Stimulated activated CD8-positive, alpha-beta memory T cell treated with anti-CD3 and anti-CD28 coated beads, Interleukin-2, amount 100 ng/mL, for 48 hours (primary cell): ENCODE data around the gene ITGB6.
"Not testable (repeated sequence)": the region's sequence is repeated elsewhere in the genome, so short reads cannot be mapped to it uniquely, and the experiment has no call there.

Source experiments
- DNase-seq, 2 donors: peaks; one replicate each; pipeline ENCODE4 v3.0.0-alpha.2; 2020; ENCODE audit warnings: low read depth in 2 of 2

The ITGB6 gene

DNA sequence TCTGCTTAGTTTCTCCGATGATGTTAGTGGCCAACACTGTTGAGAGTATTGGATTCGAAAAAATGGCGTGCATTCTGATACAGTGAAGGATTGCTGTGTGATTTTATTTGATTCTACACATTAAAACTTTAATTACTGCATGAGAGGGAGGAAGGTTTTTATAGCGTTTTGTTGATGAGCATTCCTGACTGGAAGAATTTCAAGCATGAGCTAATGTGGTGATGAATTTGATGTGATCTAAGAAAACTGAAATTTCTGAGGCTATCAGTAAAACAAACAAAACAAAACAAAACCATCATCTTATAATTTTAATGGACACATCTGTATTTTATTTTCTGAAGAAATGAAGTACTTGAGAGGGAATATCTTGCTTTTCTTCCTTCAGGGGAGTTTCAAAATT, 59.6 kb downstream of the ITGB6 start:
- no peak for DNase-seq

DNA sequence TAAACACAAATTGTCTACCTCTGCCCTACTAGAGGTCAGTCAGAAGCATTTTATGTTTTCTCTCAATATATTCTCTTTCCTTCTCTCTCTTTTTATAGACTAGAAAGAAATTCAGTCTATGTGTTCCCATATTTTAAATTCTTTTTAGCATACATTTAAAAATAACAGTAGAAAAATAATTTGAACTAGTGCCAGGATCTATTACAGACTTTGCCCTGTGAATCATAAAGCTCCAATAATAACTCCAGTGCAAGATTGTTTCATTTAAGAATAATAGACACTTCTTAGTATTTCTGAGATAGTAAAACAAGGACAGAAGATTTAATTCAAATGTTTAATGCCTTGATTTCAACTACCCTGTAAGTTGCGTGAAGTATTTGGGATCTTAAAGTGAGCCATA, 60.1 kb downstream of the ITGB6 start:
- no peak for DNase-seq

DNA sequence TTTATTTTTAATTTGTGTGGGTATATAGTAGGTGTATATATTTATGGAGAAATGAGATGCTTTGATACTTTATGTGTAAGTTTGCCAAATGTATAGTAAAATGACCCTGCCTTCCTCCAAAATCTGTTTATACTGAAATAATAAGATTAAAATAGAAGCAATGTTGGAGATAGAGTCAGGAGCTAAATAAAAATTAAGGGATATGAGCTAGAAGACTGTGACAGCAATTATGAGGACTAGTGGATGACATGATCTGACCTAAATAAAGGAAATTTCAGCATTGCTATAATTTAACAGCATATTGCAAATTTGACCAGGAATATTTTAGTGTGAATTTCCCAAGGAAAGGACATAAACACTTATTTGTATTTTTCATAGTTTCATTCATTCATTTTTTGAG, 60.7 kb downstream of the ITGB6 start:
- no peak for DNase-seq

DNA sequence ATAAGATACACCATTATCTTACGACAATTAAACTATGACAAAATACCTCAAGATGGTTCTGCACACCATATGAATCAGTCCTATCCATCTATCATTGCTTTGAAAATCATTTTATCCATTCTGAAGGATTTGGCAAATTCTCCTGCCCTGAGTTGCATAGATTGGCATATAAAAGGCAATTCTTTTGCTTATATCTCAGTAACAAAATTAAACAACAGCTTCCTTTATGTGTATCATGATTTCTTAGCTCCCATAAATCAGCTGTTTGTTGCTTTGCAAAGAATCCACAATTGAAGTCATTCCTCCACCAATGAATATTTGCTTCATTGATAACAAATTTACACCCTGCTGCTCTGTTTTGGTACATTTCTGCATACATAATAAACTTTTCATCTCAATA, 61.7 kb downstream of the ITGB6 start:
- DNase-seq = no peak

DNA sequence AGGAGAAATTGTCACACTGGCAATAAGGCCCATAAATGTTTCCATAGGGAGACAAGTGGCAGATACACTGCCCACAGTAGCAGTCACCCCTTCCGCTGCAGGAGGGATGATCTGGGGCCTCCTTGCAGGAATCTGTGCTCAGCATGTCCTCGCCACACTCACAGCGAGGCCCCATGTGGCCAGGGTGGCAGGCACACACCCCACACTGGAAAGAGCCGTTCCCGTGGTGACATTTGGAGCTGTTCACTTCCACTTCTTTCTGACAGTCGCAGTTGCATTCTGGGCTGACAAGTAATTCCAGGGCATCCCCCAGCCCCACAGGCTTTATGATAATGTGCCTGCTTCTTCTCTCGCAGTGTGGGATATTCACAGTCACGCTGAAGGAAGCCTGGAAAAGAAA, 62.6 kb downstream of the ITGB6 start:
- DNase-seq = no peak

DNA sequence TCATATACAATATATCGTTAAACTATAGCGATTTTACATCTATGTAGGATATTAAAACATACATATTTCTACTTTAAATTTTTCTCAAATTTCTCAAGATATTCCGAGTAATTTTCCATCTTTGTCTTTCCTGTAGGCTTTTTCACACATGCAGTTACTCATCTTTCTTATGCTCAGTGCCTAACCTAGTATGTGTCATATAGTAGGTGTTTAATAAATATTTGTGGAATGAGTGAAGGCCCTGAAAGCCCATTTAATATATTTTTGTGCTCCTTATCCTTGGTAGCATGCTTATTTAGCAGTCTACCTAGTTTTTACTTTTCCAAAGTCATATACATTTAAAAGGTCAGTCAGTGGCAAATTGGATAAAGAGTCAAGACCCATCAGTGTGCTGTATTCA, 67.3 kb downstream of the ITGB6 start:
- no peak for DNase-seq

DNA sequence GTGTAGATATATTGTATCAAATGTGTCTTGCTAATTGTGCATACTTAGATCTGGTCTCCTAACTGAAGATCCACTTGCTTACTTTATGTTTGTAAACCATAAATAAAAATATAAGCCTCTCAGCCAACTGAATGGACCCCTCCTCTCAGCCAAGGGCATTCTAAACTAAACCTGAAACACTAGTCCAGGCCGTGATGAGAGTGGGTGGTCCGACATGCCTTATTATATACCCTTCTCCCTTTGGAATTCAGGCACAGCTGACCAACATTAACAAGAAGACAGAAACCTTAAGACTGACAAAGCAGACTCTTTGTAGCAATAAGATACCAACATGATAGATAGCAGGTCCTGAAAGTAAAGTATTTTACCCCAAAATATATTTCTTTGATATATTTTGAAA, 73.3 kb downstream of the ITGB6 start:
- no peak for DNase-seq

DNA sequence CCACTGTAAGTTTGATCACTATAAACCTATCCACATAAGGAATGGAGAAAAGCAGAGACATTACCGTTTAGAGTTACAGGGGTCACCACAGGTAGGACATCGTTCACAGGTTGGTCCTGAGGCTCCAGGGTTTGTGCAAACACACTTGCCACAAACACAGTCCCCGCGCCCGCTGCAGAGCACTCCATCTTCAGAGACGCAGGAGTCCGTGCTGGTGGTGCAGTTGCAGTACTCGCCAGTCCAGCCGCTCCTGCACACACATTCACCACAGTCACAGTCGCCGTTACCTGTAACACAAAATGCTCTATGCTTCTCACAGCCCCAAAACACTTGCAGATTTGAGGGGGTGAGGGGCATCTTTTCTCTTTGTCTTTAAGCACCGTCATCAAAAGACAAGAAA, 73.8 kb downstream of the ITGB6 start:
- no peak for DNase-seq

DNA sequence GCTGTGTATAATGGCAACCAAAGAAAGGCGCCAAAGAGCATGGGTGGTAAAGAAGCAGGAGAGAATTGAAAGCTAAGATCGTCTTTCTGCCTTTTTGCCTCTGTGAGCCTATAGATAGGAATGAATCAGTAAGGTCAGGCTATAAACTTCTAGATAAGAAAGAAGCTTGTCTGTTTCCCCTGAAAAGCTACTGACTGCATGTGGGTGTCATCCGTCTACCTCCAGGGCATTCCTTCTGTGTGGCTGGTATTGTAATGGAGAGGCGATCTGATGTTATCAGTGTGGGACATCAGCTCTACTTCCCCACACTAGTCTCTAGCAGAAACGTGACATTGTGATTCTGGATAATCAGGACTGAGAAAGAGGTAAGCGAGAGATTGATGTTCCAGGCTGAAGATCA, 74.2 kb downstream of the ITGB6 start:
- DNase-seq = no peak

DNA sequence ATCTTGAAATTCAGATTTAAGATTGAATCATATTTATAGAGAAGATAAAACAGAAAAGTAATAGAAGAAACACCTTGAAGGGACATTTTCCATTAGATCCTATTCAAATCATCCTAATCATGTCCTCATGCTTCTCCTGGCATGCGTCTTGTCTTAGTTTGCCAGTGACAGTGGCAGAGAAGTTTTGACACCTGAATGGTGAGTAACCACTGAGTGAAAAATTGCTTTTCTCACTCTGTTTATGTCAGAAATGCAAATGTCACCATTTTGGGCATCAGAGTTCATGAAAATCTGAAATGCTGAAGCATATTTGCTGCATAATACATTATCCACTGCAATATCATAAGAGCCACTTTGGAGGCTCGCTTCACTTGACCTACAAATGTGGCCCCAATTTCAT, 74.7 kb downstream of the ITGB6 start:
- DNase-seq = no peak

DNA sequence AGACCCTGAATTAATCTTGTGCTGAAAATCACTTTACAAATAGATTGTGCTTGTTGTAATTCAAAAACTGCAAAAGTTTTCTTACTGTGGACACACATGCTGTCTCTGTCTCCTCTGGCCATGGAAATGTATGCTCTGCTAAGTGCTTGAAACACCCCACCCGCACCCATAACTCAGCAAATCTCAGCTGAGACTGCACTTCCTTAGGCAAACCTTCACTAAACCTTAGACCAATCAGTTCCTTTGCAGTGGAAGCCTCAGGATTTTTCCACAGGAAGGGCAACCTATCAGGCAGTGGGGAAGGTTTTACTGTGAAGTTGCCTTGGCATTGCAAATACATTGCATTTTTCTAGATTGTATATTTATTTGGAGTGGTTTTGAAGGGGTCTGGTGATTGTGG, 75.5 kb downstream of the ITGB6 start:
- DNase-seq = no peak

DNA sequence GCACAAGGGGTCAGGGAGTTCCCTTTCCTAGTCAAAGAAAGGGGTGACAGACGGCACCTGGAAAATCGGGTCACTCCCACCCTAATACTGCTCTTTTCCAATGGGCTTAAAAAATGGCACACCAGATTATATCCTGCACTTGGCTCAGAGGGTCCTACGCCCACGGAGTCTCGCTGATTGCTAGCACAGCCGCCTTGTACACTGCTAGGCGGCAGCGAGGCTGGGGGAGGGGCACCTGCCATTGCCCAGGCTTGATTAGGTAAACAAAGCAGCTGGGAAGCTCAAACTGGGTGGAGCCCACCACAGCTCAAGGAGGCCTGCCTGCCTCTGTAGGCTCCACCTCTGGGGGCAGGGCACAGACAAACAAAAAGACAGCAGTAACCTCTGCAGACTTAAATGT, 85.4 kb downstream of the ITGB6 start:
- not testable (repeated sequence) for DNase-seq

DNA sequence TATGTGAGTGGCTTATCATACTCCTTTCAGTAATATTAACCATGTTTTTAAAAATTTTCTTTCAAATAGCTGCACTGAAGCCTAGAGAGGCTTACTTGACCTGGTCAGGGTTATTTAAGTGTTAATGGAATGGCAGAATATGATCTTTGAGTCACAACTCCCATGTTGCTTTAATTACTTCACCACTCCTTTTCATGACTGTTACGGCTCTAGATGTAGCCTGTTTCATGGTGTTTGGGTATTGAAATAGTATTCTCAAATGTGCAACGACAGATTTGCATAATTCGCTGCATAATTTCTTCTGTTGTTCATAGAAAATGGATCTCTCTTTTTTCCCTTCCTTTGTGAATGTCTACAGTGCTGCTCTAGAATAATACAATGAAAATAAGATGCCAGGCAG, 86.1 kb downstream of the ITGB6 start:
- DNase-seq = no peak

DNA sequence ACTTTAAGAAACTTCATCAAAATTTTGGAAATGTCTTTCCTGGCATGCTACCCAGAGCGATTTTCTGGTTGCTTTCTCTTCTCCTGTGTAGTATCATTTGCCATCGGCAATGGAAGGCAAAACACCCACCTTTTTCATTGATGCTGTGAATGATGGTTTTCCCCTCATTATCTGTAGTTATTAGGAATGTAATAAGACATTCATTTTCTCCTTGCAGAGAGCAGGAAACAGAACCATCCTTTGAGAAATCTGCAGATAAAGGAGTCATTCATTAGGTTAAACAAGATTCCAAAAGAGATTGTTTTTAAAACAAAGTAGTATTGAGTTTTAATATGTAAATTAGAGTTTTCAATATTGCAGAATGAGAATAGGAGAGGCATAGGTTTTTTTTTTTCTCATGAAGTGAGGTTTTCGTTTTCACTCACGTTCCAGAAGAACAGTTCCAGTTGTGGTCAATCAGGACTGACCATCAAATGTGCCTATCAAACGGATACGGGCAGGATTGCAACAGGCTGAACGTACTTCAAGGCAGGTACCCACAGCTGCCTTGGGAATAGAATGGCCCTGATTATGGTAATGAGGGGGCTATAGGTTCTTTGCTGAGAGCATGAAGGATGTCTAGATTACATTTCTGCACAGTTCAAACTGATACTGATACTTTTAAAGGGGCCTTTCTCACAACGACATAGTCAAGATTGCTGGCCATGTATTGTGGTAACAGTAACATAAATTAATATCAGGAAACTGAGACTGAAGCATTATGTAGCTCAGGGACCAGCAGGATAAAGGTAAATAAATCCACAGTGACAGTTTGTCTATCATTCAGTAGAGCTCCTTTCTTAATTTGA, 87.9 kb downstream of the ITGB6 start:
- no peak for DNase-seq

DNA sequence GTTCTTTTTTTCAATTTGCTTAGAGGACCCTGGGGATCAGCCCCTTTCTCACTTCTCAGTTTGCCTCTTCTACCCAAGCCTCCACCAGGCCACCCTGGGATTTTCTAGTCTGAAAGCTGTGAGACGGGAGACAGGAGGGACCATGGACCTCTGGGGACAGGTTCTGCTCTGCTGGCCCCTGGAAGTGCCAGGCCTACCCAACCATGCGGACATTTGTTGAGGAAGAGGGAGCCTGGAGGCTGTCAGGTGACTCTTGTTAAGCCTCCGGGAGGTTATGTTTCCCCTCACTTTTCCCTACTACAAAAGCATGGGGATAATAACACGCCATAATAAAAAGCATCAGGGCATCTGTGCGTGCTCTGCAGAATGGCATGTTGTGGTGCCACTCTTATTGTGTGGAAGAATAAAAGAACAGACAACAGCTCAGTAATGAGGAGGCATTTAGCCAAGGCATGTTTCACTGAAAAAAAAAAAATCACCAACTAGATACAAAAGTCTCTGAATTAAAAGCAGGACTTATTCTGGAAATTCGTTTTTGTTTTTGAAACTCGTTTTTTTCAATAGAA, 89.3 kb downstream of the ITGB6 start:
- no peak for DNase-seq

DNA sequence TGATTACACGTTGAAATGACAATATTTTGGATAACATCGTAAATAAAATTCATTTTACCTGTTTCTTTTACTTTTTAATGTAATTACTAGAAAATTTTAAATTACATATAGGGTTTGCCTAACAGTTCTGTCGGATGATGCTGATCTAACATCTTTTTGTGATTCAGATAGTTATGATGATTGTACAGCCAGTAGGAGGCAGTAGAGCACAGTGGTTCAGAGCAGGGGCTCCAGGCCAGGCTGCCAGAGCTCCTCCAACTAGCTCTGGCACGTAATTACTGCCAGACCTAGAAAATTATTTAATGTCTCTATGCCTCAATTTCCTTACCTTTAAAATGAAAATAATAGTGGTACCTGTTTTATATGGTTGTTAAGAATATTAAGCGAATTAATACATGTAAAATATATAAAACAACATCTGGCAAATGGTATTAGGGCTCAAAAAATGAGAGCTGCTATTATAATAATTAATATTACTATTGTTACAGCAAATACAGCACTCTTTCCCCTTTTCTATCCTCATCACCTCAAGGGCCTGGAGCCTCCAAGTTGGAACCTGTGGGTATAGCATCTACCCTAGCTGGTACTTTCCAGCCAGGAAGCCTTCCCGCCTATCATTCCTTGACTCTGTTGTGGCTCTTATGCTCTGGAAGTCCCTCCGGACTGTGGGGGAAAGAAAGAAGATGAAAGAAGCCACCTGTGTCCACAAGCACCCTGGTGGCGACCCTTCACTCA, 90.0 kb downstream of the ITGB6 start:
- DNase-seq = peak; percentile 8 to 17

DNA sequence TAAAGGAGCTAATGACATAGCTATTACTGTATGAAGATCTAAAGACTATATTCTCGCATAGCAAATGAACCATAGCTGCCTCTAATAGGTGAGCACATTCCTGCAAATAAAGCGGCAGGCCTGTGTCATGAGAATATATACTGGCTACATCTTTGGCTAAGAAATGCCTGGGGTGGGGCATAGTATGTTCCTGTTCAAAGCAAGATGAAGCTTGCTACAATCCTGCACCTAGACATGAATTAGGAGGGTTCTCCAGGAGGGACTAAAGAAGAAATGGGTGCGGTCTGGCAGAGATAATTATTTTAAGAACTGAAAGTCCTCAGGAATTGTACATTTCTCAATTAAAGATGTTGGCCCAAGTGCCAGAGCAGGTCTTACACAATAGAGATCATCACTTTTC, 90.8 kb downstream of the ITGB6 start:
- no peak for DNase-seq

DNA sequence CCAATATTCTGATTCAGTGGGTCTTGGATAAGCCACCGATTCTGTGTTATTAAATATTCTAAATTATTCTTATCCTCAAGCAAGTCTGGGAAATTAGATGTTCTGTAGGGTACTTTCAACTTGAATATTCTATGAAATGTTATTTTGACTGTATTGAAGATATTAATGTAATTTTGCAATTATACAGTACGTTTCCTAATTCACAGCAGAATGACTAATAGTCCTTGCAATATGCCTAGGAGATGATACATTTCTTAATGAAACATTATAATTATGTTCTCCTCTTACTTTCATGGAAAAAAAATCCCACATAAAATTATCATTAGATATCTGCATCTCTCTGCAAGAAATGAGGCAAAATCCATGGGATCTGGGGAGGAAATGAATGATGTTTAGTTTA, 91.4 kb downstream of the ITGB6 start:
- no peak for DNase-seq

DNA sequence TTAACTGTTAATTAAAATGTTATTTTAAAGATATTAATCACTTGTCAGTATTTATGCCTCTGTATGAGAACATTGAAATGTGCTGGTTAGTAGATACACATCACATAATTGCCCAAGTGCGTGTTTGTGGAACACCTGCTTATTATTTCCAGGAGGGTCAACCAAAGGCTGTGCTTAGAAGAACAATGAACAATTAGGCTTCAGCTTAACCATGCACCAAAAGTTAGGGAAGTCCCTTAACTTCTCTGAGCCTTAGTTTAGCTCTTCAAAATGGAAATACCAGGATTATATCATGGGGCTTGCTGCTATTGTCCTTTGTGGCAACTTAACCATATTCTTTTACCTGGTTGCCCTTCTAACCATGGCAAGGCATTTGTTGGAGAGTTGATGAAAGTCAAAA, 94.7 kb downstream of the ITGB6 start:
- no peak for DNase-seq

DNA sequence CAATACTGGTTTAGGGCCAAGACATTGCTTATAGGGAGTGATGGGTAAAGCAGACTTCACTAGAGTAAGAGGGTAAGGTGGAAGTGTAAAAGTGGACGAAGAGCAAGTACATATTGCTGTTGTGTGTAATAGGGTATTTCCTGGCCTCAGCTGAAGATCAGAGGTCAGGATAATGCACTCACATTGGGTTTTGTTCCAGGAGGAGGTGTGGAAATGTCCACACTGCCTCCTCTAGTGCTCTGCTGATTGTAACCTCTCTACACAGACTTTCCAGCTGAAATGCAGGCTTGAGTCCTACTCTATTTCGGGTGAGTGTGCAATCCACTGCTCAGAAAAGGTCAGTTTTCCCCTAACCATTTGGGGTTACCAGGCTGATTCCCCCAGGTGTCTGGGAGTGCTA, 96.0 kb downstream of the ITGB6 start:
- DNase-seq = no peak

DNA sequence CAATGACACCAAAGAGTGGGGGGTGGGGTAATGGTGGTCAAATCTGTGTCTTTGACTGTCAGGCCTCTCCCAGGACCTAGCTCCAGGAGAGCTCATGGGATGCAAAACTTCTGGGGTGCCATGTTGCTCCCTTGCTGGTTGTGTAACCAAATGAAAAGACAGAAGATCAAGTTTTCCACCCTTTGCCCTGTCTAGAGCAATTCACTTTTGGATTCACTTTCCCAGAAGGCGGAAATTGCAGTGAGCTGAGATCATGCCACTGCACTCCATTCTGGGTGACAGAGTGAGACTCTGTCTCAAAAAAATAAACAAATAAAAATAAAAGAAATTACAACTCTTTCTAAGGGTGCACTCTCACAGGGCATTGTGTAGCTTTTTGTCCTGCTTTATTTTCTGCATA, 102.7 kb downstream of the ITGB6 start:
- no peak for DNase-seq

DNA sequence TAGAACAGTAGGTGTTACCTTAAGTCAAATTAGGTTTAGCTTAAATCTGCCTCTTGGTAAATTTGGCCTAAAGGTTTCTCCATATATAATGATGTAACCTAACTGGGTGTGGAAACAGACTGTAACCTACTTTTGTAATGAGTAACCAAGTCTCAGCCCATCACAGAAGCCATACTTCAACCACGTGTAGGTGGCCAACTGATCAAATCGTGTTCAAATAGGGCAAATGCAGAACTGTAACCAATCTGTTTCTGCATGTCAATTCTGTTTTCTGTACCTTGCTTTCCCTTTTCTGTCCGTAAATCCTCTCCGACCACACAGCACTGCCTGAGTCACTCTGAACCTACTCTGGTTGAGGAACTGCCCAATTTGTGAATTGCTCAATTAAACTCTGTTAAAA, 103.7 kb downstream of the ITGB6 start:
- no peak for DNase-seq

DNA sequence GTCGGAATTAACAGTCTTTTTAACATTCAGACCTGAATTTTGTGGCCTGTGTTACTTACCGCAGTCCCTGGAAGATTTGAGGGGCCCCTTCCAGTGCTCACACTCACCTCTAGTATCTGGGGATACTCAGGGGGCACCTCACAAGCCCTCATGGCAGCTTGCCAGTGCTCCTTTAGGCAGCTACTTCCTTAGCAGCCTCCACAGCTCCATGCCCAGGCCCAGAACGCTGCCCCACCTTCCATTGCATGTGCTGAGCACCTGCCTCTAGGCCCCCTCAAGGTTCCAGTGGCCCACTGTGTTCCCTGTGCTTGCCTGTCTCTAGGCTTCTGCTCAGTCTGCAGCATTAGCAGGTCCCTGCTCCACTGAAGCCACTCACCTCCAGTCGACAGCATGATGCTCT, 107.6 kb downstream of the ITGB6 start:
- DNase-seq = no peak
